Measurements from ENCODE around the gene CRAMP1. TPM values are rescaled to one million over a fixed set of nuclear protein-coding genes. Genes with fewer than 3 reads are reported as not detected.

Gene CRAMP1
- total RNA-seq, 2 donors from 2014 or later = 22.8 to 28.6 TPM

- ATAC-seq (no peak), DNase-seq (no peak)
- no peaks in the 10 kb centered on the region for H3K27me3 Mint-ChIP-seq
- no peak overlapping the region for H3K27ac Mint-ChIP-seq
- H3K4me1 Mint-ChIP-seq = peaks cover 27% of the 10 kb centered on the region
- no peak overlapping the region for H3K4me3 Mint-ChIP-seq
- H3K9me3 ChIP-seq (ENCODE audit: control insufficient read depth, low read length, poor library complexity, severe bottlenecking) = no peaks in the 10 kb centered on the region
- H3K36me3 Mint-ChIP-seq (ENCODE audit: low read depth) = peaks cover 13% of the 10 kb centered on the region
Measured at GRCh38 chr16:1643521-1643920, 31.4 kb downstream of the CRAMP1 start.

DNA sequence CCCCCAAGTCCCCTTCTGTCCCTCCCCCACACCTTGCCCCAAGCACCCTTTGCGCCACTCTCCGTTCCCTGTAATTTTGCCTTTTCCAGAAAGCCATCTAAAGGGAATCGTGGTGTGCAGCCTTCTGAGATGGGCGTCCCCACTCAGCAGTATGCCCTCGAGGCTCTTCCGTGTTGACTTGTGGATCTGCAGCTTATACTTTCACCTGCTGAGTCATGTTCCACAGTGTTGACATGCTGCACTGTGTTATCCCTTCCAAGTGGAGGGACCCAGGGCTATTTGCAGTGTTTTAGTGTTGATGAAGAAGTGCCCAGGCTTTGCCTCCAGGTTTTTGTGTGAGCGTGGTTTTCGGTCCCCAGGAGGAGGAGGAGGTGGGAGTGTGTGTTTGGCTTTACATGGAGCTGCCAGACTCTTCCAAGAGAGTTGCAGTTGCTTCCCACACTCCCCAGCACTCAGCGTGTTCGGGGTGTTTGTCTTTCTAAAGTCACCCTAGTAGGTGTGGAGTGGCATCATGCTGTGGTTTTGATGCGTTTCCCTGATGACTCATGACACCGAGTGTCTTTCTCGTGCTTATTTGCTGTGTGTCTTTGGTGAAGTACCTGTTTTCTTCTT lies 33.9 kb downstream of the CRAMP1 start:
- no peak overlapping the region for H3K4me3 Mint-ChIP-seq
- H3K9me3 ChIP-seq (ENCODE audit: control insufficient read depth, low read length, poor library complexity, severe bottlenecking) = no peaks in the 10 kb centered on the region
- DNase-seq = no peak
- peak; percentile 70 for ATAC-seq
- H3K27ac Mint-ChIP-seq = peak overlapping the region; percentile 78
- peaks cover 24% of the 10 kb centered on the region for H3K4me1 Mint-ChIP-seq
- H3K36me3 Mint-ChIP-seq (ENCODE audit: low read depth) = peaks cover 9% of the 10 kb centered on the region
- no peaks in the 10 kb centered on the region for H3K27me3 Mint-ChIP-seq

DNA sequence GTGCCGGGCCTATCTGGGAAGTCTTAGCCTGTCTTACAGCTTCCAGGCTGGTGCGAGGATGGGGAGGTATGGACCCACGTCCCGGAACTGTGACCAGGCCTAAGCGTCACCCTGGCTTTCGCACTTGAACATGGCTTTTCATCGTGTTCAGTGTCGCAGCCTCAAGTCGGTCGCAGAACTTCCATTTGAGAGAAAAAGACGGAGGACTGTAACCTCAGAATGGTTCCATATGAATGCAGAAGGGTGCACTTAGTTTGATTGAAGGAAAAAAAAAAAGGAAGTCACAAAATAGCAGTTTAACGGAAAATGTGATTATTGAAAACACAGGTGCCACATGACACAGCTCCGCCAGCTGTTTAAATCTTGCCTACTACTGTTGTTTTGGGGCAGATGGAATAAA lies 35.7 kb downstream of the CRAMP1 start:
- Mint-ChIP-seq H3K27ac (no peak overlapping the region), H3K4me3 (no peak overlapping the region), H3K36me3 (ENCODE audit: low read depth) (peaks cover 10% of the 10 kb centered on the region), H3K27me3 (no peaks in the 10 kb centered on the region), H3K4me1 (peaks cover 32% of the 10 kb centered on the region)
- no peak for ATAC-seq
- no peak for DNase-seq
- no peaks in the 10 kb centered on the region for H3K9me3 ChIP-seq (ENCODE audit: control insufficient read depth, low read length, poor library complexity, severe bottlenecking)

GRCh38 chr16:1650131-1650530 lies 38.0 kb downstream of the CRAMP1 start:
- no peaks in the 10 kb centered on the region for H3K9me3 ChIP-seq (ENCODE audit: control insufficient read depth, low read length, poor library complexity, severe bottlenecking)
- ATAC-seq (no peak), DNase-seq (no peak)
- peaks cover 28% of the 10 kb centered on the region for H3K4me1 Mint-ChIP-seq
- H3K36me3 Mint-ChIP-seq (ENCODE audit: low read depth) = peaks cover 9% of the 10 kb centered on the region
- H3K4me3 Mint-ChIP-seq = no peak overlapping the region
- peak overlapping the region; percentile 57 for H3K27ac Mint-ChIP-seq
- H3K27me3 Mint-ChIP-seq = no peaks in the 10 kb centered on the region

DNA sequence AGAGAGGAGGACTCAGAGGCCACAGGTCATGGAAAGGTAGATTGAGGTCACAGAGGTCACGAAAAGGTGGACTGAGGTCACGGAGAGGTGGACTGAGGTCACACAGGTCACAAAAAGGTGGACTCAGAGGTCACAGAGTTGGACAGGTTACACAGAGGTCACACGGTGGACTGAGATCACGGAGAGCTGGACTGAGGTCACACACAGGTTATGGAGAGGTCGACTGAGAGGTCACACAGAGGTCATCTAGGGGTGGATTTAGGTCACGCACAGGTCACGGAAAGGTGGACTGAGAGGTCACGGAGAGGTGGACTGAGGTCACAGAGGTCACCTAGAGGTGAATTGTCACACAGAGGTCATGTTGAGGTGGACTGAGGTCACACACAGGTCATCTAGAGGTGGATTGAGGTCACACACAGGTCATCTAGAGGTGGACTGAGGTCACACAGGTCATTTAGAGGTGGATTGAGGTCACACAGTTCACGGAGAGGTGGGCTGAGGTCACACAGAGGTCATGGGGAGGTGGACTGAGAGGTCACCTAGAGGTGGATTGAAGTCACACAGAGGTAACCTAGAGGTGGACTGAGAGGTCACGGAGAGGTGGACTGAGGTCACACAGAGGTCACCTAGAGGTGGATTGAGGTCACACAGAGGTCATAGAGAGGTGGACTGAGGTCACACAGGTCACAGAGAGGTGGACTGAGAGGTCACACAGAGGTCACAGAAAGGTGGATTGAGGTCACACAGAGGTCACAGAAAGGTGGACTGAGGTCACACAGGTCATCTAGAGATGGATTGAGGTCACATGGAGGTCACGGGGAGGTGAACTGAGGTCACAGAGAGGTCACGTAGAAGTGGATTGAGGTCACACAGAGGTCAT lies 39.2 kb downstream of the CRAMP1 start:
- no peak for ATAC-seq
- H3K36me3 Mint-ChIP-seq (ENCODE audit: low read depth) = peaks cover 8% of the 10 kb centered on the region

GRCh38 chr16:1651974-1652312 lies 39.8 kb downstream of the CRAMP1 start:
- no peak overlapping the region for H3K4me3 Mint-ChIP-seq
- no peaks in the 10 kb centered on the region for H3K27me3 Mint-ChIP-seq
- DNase-seq (no peak), ATAC-seq (no peak)
- H3K4me1 Mint-ChIP-seq = peaks cover 13% of the 10 kb centered on the region
- peak overlapping the region; percentile 57 for H3K27ac Mint-ChIP-seq
- H3K9me3 ChIP-seq (ENCODE audit: control insufficient read depth, low read length, poor library complexity, severe bottlenecking) = no peaks in the 10 kb centered on the region
- peaks cover 8% of the 10 kb centered on the region for H3K36me3 Mint-ChIP-seq (ENCODE audit: low read depth)

More for the DNA sequence above, 39.2 kb downstream of the CRAMP1 start:
- peak overlapping the region; percentile 57 for H3K27ac Mint-ChIP-seq
- no peaks in the 10 kb centered on the region for H3K27me3 Mint-ChIP-seq
- no peak for DNase-seq
- peaks cover 18% of the 10 kb centered on the region for H3K4me1 Mint-ChIP-seq
- no peak overlapping the region for H3K4me3 Mint-ChIP-seq
- no peaks in the 10 kb centered on the region for H3K9me3 ChIP-seq (ENCODE audit: control insufficient read depth, low read length, poor library complexity, severe bottlenecking)

DNA sequence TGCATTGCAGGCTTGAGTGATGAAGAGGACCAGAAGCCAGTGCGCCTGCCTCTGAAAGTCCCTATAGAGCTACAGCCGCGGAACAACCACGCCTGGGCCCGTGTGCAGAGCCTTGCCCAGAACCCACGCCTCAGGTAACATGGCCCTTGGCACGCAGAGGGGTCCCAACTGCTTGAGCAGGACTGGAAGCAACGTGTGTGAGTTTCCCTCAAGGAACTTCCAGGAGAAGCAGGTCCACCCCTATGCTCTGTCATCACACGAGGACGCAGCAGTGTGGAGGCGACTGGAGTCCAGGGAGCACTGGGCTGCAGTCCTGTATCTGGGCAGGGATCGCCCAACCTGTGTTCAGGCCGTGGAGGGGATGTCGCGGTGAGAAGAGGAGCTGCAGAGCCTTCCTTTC lies 40.9 kb downstream of the CRAMP1 start:
- ATAC-seq = no peak
- DNase-seq = no peak
- H3K9me3 ChIP-seq (ENCODE audit: control insufficient read depth, low read length, poor library complexity, severe bottlenecking) = no peaks in the 10 kb centered on the region
- H3K4me3 Mint-ChIP-seq = no peak overlapping the region
- no peak overlapping the region for H3K27ac Mint-ChIP-seq
- peaks cover 13% of the 10 kb centered on the region for H3K4me1 Mint-ChIP-seq
- peaks cover 8% of the 10 kb centered on the region for H3K36me3 Mint-ChIP-seq (ENCODE audit: low read depth)
- H3K27me3 Mint-ChIP-seq = no peaks in the 10 kb centered on the region

GRCh38 chr16:1654505-1655268 lies 42.5 kb downstream of the CRAMP1 start:
- no peak overlapping the region for H3K27ac Mint-ChIP-seq
- no peaks in the 10 kb centered on the region for H3K9me3 ChIP-seq (ENCODE audit: control insufficient read depth, low read length, poor library complexity, severe bottlenecking)
- H3K36me3 Mint-ChIP-seq (ENCODE audit: low read depth) = peaks cover 8% of the 10 kb centered on the region
- no peak overlapping the region for H3K4me3 Mint-ChIP-seq
- DNase-seq (no peak), ATAC-seq (no peak)
- H3K4me1 Mint-ChIP-seq = peaks cover 13% of the 10 kb centered on the region
- no peaks in the 10 kb centered on the region for H3K27me3 Mint-ChIP-seq

- Mint-ChIP-seq H3K4me1 (peaks cover 13% of the 10 kb centered on the region), H3K27me3 (no peaks in the 10 kb centered on the region), H3K27ac (no peak overlapping the region), H3K4me3 (no peak overlapping the region), H3K36me3 (ENCODE audit: low read depth) (peaks cover 8% of the 10 kb centered on the region)
- H3K9me3 ChIP-seq (ENCODE audit: control insufficient read depth, low read length, poor library complexity, severe bottlenecking) = no peaks in the 10 kb centered on the region
- no peak for DNase-seq
- no peak for ATAC-seq
Measured at GRCh38 chr16:1655269-1655807, 43.2 kb downstream of the CRAMP1 start.

- DNase-seq (no peak), ATAC-seq (no peak)
- Mint-ChIP-seq H3K4me1 (peaks cover 12% of the 10 kb centered on the region), H3K4me3 (no peak overlapping the region), H3K27ac (no peak overlapping the region), H3K36me3 (ENCODE audit: low read depth) (peaks cover 8% of the 10 kb centered on the region), H3K27me3 (no peaks in the 10 kb centered on the region)
- no peaks in the 10 kb centered on the region for H3K9me3 ChIP-seq (ENCODE audit: control insufficient read depth, low read length, poor library complexity, severe bottlenecking)
Measured at GRCh38 chr16:1655909-1656807, 44.0 kb downstream of the CRAMP1 start.

GRCh38 chr16:1656808-1657617 lies 44.9 kb downstream of the CRAMP1 start:
- Mint-ChIP-seq H3K4me1 (peaks cover 4% of the 10 kb centered on the region), H3K4me3 (no peak overlapping the region), H3K27ac (no peak overlapping the region), H3K36me3 (ENCODE audit: low read depth) (peaks cover 4% of the 10 kb centered on the region), H3K27me3 (no peaks in the 10 kb centered on the region)
- H3K9me3 ChIP-seq (ENCODE audit: control insufficient read depth, low read length, poor library complexity, severe bottlenecking) = no peaks in the 10 kb centered on the region
- ATAC-seq = no peak
- DNase-seq = no peak

DNA sequence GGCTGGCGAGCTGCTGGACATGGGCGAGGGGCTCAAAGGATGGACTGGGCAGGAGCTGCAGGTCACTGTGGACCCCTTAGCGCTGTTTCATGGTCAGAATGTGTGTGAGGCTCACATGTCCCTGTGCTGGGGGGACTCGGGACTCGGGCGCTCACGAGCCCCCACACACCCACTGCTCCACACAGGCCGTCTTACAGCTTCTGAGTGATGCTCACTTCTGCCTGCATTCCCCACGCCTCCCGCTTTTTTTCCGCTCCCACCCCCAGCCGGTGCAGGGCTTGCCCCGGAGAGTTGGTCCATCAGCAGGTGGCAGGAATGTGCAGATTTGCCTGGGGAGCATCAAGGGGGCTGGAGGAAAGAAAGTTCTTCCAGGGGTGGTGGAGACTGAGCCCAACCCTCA lies 45.7 kb downstream of the CRAMP1 start:
- H3K36me3 Mint-ChIP-seq (ENCODE audit: low read depth) = peaks cover 4% of the 10 kb centered on the region
- H3K9me3 ChIP-seq (ENCODE audit: control insufficient read depth, low read length, poor library complexity, severe bottlenecking) = no peaks in the 10 kb centered on the region
- H3K4me3 Mint-ChIP-seq = no peak overlapping the region
- no peak for DNase-seq
- no peak overlapping the region for H3K27ac Mint-ChIP-seq
- no peaks in the 10 kb centered on the region for H3K27me3 Mint-ChIP-seq
- no peak for ATAC-seq
- peaks cover 4% of the 10 kb centered on the region for H3K4me1 Mint-ChIP-seq

Data from T-helper 17 cell (primary cell).